Mucosa of rectum (tissue), 2 donors: Measurements from ENCODE around the gene HMCES.
"Not testable (repeated sequence)": the region's sequence is repeated elsewhere in the genome, so short reads cannot be mapped to it uniquely, and the experiment has no call there.

Experiments
- H3K27ac ChIP-seq, 2 donors: one replicate each; pipeline ENCODE4 v1.7.0; 2013; ENCODE audit warnings: inconsistent platforms in 2 of 2, low read depth in 2 of 2, low read length in 2 of 2
- H3K27me3 ChIP-seq, 2 donors: one replicate each; pipeline ENCODE4 v1.7.0; 2013; ENCODE audit warnings: low read length in 2 of 2; ENCODE audit not compliant: control insufficient read depth in 2 of 2, insufficient read depth in 2 of 2
- H3K36me3 ChIP-seq, 2 donors: one replicate each; pipeline ENCODE4 v1.7.0; 2013; ENCODE audit warnings: low read length in 2 of 2; ENCODE audit not compliant: control insufficient read depth in 2 of 2, insufficient read depth in 2 of 2
- H3K4me1 ChIP-seq, 2 donors: one replicate each; pipeline ENCODE4 v1.7.0; 2013; ENCODE audit warnings: low read length in 2 of 2, mild to moderate bottlenecking in 1 of 2; ENCODE audit not compliant: control insufficient read depth in 2 of 2, insufficient read depth in 2 of 2
- H3K4me3 ChIP-seq, 2 donors: one replicate each; pipeline ENCODE4 v1.7.0; 2013; ENCODE audit warnings: low read length in 2 of 2
- H3K9ac ChIP-seq, 2 donors: one replicate each; pipeline ENCODE4 v1.7.0; 2013; ENCODE audit warnings: low read length in 2 of 2, low read depth in 1 of 2, mild to moderate bottlenecking in 1 of 2
- H3K9me3 ChIP-seq, 2 donors: one replicate each; pipeline ENCODE4 v1.7.0; 2013; ENCODE audit warnings: low read length in 2 of 2; ENCODE audit not compliant: control insufficient read depth in 2 of 2
- donor health status: healthy.
- donor health status: Normal muscosa, but diverticular disease.

HMCES gene

DNA sequence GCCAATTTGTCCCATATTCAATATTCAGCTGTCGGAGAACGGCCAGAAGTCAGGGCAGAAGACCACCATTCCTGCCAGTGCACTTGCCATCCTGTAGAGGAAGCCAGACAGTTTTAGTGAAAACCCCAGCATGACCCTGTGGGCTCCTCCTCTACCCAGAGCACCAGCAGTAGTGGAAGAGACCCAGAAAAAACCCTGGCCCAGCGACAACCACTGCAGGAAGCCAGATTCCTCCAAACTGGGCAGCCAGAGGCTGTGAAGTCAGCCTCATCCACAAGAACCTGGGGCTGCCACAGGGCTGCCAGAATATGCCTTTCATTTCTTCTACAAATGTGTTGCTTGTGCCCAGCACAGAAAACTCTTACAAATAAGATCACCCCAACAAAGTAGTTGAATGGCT lies 67.3 kb downstream of the HMCES start:
- no peak overlapping the region for H3K9ac ChIP-seq
- H3K4me1 ChIP-seq = peaks cover 5% of the 10 kb centered on the region in 2 donors
- no peak overlapping the region for H3K4me3 ChIP-seq
- H3K27ac ChIP-seq = no peak overlapping the region
- no peaks in the 10 kb centered on the region for H3K36me3 ChIP-seq
- H3K9me3 ChIP-seq = no peaks in the 10 kb centered on the region
- peaks cover 0 to 6% of the 10 kb centered on the region in 2 donors for H3K27me3 ChIP-seq

DNA sequence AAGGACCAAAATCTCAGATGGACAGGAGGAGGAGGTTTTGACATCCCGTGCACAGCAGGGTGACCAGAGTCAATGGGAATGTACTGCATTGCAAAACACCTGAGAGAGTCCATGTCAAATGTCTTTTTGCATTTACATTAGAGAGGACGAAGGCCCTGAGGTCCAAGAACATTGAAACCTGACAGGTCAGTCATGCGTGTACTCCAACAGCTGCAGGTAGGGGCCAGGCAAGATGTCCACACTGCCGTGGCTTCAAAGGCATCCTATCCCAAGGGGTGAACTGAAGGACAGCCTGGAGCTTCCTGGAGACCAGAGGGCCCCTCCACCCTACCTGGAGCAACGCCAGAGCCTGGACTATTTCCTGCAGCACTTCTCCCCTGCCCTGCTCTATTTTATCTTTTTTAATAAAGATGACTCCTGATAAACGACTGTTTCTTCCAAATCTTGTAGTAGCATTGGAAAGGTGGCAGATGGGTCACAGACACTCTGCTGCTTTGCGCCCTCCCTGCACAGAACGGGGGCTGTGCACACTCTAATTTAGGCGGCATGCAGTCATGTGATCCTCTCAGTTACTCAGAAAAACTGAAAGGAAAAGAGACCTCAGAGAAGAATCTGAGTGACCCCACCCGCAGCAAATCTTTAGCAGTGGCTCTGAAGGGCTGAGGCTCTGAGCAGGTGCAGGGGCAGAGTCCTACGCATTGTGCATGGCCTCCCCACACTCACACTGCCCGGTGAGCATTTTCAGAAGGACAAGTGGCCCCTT lies 68.2 kb downstream of the HMCES start:
- Histone ChIP-seq H3K27me3 (peaks cover 0 to 6% of the 10 kb centered on the region in 2 donors), H3K9ac (no peak overlapping the region), H3K4me3 (no peak overlapping the region), H3K4me1 (peaks cover 5% of the 10 kb centered on the region in 2 donors), H3K9me3 (no peaks in the 10 kb centered on the region), H3K36me3 (no peaks in the 10 kb centered on the region), H3K27ac (no peak overlapping the region)

DNA sequence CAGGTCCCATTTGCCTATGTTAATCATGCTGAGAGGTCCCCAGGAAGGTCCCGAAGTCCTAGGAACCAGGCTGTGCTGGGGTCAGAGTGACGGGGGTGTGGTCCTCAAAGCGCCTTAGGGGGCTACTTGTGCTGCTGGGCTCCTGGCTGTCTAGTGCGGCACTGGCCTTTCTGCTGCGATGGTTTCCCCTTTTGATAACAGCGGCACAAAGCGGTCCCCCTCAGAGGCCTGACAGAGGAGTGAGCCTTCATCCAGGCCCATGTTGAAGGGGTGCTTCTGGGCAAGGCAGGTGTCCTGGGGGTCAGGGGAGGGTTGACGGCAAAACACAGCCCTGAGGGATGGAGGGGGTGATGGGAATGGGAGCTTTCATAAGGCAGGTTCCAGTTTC lies 68.8 kb downstream of the HMCES start:
- Histone ChIP-seq H3K9ac (no peak overlapping the region), H3K9me3 (no peaks in the 10 kb centered on the region), H3K4me3 (no peak overlapping the region), H3K27ac (no peak overlapping the region), H3K36me3 (no peaks in the 10 kb centered on the region), H3K4me1 (peaks cover 5% of the 10 kb centered on the region in 2 donors), H3K27me3 (peaks cover 0 to 6% of the 10 kb centered on the region in 2 donors)

DNA sequence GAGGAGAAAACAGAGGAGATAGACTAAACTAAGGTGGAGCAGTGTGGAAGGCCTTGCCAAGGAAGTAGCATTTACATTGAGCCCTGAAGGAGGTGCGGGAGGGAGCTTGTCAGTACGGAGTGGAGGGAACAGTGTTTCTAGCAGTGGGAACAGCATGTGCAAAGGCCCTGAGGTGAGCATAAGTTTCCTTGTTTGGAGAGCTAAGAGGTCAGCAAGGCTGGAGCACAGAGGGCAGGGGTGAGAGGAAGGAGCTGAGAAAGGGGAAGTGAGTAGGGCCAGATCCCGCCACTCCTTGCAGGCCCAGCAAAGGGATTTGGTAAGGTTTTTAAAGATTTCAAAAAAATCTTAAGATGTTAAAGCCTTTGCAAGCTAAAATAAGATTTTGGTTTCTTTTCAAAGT lies 70.1 kb downstream of the HMCES start:
- Histone ChIP-seq H3K9ac (no peak overlapping the region), H3K9me3 (no peaks in the 10 kb centered on the region), H3K36me3 (no peaks in the 10 kb centered on the region), H3K27me3 (peaks cover 0 to 6% of the 10 kb centered on the region in 2 donors), H3K4me1 (peaks cover 5% of the 10 kb centered on the region in 2 donors), H3K4me3 (no peak overlapping the region), H3K27ac (no peak overlapping the region)

DNA sequence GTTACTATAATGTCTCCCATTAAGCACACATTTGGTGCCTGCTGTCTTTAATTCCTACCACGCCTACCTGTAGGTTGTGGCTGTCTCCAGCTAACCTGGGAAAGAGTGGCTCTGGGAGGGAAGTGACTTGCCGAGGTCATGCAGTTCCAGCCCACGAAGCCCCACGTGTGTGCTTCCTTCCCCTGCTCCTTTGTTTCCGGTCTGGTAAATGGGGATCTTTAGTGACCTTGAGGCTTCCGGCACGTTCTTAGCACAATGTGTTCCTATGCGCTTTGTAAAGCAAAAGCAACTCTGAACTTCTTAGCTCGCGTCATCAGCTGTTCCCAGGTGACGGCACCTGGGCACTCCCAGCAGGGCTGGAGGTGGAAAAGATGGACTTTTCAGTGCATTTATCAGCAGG lies 70.5 kb downstream of the HMCES start:
- H3K9me3 ChIP-seq, H3K4me3 ChIP-seq, H3K36me3 ChIP-seq, H3K27ac ChIP-seq, H3K4me1 ChIP-seq, H3K9ac ChIP-seq, H3K27me3 ChIP-seq: not testable (repeated sequence)

DNA sequence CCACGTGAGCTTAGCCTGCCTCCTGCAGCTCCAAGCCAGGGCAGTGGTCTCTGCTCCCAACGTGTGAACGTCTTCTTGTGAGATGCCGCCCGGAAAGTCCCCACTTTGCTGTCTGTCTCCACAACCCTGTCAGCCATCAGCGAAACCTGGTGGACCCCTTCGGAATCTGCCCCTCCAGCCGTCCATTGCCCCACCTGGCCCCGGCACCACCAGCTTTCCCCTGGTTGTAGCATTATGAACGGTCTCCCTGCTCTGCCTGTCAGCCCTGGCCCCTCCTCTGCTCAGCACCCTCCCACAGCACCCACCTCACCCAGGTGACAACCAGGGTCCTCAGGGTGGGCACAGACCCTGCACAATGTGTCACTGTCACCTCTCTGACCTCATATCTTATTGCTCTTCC lies 71.1 kb downstream of the HMCES start:
- Histone ChIP-seq H3K36me3 (no peaks in the 10 kb centered on the region), H3K9ac (no peak overlapping the region), H3K4me1 (no peaks in the 10 kb centered on the region), H3K9me3 (no peaks in the 10 kb centered on the region), H3K4me3 (no peak overlapping the region), H3K27ac (no peak overlapping the region), H3K27me3 (peaks cover 0 to 2% of the 10 kb centered on the region in 2 donors)

DNA sequence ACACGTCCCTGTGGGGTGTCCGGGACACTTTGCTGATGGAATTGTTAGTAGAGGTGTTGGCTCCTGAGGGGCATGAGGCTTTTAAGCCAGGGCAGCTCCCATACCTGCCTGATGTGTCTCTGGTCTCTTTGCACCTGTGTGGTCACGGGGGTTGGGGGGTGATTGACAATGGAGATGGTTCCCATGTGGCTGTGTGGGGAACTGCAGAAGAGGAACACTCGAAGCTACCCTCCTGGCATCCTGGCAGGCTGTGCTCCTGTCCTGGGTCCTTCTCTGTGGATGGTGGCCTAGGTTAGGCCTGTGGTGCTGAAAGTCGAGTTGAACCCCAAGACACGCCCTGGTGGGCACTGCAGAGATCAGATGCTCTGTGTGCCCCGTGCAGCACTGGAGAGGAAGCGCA lies 73.4 kb downstream of the HMCES start:
- Histone ChIP-seq H3K36me3 (no peaks in the 10 kb centered on the region), H3K27me3 (no peaks in the 10 kb centered on the region), H3K4me3 (no peak overlapping the region), H3K4me1 (no peaks in the 10 kb centered on the region), H3K9me3 (no peaks in the 10 kb centered on the region), H3K27ac (no peak overlapping the region), H3K9ac (no peak overlapping the region)

DNA sequence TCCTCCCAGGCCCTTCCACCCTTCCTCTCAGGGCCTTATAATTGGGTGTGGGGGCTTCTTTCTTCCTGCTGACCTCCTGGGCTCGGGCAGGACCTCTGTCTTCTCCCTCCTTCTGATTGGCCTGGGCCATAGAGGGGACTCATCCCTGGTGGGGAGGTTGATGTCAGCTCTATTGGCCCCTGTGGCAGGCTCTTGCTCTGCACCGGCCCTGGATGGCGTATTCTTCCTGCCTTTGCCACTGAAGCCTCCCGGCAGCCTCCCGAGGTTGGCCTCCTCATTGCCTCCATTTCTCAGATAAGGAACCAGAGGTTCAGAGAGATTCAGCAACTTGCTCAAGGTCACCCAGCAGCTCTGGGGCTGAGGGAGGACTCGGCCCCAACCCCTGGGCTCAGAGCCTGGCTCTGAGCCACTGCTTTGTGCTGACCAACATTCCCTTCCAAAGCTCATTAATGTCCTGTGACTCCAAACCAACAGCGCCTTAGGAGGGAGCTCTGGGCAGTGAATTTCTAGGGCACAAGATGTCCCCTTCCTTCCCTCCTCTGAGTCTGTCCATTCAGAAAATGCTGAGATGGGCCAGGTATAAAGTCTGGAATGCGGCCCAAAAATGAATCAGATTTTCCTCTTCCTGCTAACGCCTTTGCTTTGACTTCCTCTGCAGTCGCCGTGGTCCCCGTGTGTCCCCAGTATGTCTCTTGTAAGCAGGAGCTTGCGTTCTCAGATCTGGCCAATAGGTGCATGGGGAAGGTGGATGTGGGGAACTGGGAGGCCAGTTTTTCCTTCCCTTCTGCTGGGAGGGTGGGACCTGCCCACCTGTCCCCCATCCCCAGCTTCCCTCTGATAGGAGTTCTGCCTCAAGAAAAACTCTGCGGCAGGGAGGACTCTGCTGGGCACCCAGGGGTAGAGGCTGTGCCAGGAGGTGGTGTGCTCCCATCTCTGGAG lies 74.2 kb downstream of the HMCES start:
- Histone ChIP-seq H3K27me3 (no peaks in the 10 kb centered on the region), H3K9me3 (no peaks in the 10 kb centered on the region), H3K9ac (no peak overlapping the region), H3K36me3 (no peaks in the 10 kb centered on the region), H3K27ac (no peak overlapping the region), H3K4me1 (no peaks in the 10 kb centered on the region), H3K4me3 (no peak overlapping the region)

DNA sequence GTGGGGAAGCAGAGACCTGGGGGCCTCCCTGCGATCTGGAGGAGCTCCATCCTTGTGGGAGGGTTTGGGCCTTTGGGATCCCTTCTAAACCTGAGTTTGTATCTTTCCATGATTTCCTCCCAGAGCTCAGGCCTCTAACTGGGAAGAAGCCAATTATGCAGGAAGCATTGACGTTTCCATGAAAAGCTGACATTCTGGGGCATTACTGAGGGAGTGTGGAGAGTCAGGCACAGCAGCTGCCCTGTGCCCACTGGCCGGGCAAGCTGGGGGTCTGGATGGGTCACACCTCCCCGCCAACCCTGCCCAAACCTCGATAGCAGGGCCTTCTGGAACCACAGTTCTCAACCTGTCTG lies 74.9 kb downstream of the HMCES start:
- Histone ChIP-seq H3K4me1 (no peaks in the 10 kb centered on the region), H3K27me3 (no peaks in the 10 kb centered on the region), H3K4me3 (no peak overlapping the region), H3K36me3 (no peaks in the 10 kb centered on the region), H3K27ac (no peak overlapping the region), H3K9ac (no peak overlapping the region), H3K9me3 (no peaks in the 10 kb centered on the region)
